GM21723 (cell line): ENCODE data around the gene GLI1.
A peak's percentile ranks its signal among the peaks of the same experiment; 100 is the strongest.
"Not testable (repeated sequence)": the region's sequence is repeated elsewhere in the genome, so short reads cannot be mapped to it uniquely, and the experiment has no call there.

Experiments used
- ATAC-seq: cut with Tn5 transposase; IDR thresholded peaks from one replicate; pipeline ENCODE4 v1.9.1; 2021; ENCODE audit warnings: mild to moderate bottlenecking, moderate library complexity; ENCODE audit not compliant: unreplicated experiment

The GLI1 gene

DNA sequence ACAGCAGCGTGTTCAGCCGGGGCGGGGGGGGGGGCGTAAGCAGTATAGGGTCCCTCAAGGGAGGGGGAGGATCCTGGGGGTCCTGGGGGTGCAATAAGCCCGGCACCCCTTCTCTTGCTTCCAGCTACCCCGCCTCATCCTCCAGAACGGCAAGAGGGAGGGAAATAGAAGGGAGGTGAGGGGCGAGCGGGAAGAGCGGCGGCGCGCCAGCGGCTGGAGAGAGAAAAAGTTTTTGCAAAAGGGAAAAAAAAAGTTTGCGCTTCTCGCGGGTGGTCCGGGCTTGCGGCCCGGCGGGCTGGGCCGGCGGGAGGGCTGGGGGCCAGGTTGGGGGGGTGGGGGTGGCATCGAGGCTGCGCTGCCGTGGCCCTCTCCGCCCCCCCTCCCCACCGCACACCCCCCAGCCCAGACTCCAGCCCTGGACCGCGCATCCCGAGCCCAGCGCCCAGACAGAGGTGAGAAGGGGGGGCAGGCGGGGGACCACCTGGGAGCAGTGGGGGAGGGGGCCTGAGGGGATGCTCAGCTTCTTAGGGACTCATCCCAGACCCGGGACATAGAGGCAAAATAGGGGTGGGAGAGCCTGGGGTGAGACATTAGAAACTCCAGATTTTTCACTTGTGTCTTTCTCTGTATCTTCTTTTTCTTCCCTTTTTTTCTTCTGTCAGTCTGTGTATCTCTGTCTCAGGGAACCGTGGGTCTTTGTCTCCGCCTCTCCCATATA, at the start of gene GLI1:
TSS of gene GLI1 (plus strand) at position 36 of the 718 bp plus-strand sequence. CDS start 3,907 bp downstream, outside the sequence.
- ATAC-seq: no peak

DNA sequence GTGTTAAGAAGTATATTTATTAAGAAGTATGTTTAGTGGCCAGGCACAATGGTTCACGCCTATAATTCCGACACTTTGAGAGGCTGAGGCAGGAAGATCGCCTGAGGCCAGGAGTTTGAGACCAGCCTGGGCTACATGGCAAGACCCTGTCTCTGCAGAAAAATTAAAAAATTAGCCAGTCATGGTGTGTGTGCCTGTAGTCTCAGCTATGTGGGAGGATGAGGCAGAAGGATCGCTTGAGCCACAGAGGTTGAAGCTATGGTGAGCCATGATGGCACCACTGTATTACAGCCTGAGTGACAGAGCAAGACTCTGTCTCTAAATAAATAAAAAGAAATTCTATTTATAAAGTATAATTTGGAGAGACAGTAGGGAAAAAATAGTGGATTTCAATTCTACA, 49.1 kb upstream of the GLI1 start:
- ATAC-seq: no peak

DNA sequence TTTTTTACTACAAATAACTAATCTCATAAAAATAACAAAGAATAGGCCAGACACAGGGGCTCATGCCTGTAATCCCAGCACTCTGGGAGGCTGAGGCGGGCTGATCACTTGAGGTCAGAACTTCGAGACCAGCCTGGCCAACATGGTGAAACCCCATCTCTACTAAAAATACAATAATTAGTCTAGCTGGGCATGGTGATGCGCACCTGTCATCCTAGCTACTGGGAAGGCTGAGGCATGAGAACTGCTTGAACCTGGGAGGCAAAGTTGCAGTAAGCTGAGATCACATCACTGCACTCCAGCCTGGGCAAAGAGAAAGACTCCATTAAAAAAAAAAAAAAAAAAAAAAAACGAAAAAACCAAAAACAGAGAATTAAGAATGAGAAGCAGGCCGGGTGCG, 45.4 kb upstream of the GLI1 start:
- not testable (repeated sequence) for ATAC-seq

DNA sequence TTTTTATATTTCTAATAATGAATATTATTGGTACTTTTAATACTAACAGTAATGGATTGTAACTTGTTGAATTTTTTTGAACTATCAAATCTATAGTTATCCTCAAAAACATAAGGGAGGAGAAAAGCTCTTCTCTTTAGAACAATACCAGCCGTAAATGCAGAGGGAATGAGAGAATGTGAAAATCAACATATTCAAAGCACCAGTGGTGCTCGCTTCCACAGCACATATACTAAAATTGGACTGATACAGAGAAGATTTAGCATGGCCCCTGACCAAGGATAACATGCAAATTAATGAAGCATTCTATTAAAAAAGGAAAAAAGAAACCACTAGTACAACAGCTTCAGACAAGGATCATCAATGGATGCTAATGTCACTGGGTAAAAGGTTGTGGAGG, 44.5 kb upstream of the GLI1 start:
- ATAC-seq: no peak

DNA sequence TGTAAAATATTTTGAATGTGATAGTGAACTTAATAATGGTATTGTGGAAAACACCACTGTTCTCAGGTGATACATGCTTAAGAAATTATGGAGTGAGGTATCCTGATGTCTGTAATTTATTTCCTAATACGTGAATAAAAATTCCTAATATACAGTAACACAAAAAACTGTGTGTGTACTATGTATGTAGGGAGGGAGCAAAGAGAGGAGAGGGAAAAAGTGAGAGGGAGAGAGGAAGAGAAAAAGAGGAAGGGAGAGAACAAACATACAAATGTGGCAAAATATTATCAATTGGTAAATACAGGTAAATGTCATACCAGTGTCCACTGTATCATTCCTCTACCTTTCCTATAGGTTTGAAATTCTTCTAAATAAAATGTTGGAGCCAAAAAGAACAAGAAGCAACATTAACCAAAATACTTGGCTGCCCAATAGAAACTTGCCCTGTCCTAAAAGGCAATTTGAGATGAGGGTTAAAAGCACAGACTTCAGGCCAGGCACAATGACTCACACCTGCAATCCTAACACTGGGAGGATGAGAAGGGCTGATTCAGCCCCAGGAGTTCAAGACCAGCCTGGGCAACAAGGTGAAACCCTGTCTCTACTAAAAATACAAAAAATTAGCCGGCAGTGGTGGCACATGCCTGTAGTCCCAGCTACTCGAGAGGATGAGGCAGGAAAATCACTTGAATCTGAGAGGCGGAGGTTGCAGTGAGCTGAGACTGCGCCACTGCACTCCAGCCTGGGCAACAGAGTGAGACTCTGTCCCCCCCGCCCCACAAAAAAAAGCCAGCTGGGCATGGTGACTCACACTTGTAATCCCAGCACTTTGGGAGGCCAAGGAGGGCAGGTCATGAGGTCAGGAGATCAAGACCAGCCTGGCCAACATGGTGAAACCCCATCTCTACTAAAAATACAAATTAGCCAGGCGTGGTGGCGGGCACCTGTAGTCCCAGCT, 43.3 kb upstream of the GLI1 start:
- no peak for ATAC-seq

DNA sequence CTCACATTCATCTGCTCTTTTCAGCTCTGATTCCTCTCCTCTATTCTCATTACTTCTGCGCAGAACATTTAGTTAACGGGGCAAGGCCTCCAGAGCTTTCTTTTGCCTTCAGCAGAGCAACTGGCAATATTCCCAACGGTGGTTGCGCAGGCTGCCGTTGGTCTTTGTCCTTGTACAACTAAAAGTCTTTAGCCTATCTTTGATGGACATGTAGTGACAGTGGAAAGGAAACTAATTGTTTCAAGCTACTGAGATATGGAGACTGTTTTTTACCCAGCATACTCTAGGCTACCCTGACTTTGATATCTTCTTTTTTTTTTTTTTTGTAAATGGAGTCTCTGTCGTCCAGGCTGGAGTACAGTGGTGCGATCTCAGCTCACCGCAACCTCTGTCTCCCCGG, 41.3 kb upstream of the GLI1 start:
- ATAC-seq: no peak

DNA sequence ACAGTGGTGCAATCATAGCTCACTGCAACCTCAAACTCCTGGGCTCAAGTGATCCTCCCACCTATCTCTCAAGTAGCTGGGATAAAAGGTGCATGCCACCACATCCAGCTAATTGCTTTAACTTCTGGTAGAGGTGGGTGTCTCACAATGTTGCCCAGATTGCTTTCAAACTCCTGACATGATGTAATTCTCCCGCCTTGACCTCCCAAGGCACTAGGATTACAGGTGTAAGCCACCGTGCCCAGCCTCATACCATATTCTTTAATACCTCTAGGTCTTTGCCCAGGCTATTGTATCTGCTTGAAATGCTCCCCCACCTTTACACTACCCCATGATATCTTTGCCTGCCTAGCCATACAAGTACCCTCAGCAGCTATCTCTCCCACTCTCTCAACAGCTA, 40.1 kb upstream of the GLI1 start:
- no peak for ATAC-seq

DNA sequence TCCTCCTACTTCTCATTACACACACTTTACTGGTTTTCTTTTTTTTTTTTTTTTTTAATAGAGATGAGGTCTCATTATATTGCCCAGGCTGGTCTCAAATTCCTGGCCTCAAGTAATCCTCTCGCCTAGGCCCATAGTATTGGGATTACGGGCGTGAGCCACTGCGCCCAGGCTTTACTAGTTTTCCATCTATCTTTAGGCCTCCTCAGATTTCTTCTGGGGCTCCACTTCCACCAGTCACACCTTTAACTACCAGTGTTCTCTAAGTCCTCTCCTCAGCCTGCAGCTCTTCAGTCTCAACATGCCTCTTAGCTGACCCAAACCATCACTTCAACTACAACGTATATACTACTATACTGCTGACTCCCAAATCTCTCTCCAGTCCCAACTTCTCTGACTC, 39.1 kb upstream of the GLI1 start:
- ATAC-seq: no peak

DNA sequence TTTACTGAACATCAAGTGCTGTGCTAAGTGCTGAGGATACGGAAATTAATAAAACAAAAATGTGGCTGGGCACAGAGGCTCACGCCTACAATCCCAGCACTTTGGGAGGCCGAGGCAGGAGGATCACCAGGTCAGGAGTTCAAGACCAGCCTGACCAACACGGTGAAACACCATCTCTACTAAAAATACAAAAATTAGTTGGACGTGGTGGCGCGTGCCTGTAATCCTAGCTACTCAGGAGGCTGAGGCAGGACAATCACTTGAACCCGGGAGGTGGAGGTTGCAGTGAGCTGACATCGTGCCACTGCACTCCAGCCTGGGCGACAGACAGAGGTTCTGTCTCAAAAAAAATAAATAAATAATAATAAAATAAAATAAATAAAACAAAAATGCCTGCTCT, 32.6 kb upstream of the GLI1 start:
- ATAC-seq: not testable (repeated sequence)

DNA sequence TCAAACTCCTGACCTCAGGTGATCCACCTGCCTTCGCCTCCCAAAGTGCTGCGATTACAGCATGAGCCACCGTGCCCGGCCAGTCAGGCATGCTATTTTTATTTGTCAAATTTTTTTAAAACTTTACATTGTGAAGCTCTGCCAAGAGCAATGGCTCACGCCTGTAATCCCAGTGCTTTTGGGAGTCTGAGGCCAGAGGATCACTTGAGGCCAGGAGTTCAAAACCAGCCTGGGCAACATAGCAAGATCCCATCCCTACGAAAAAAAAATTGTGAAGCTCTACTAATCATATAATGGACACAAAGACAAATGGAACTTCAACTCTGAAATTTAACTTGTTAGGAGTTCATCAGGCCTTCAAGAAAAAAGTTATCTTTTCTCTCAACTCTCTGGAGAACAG, 30.6 kb upstream of the GLI1 start:
- no peak for ATAC-seq

DNA sequence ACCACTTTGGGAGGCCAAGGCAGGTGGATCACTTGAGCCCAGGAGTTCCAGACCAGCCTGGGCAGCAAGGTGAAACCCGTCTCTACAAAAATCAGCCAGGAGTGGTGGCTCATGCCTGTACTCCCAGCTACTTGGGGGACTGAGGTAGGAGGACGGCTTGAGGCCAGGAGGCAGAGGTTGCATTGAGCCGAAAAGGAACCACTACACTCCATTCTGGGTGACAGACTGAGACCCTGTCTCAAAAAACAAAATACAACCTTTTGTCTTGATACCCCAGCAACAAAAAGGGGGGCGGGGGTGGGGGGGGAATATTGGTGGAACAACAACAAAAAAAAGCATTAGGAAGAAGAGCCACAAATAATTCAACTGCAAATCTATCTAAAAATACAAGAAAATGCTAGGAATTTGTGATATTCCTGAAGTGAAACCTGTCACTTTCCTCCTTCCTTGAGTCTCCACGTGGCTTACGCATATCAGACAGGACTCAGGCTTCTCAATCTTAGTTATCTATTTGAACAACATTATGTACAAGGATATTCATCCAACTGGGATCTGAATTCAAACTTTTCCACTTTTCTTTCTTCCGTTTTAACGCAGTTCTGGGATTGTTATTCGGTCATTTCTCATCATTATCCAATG, 30.0 kb upstream of the GLI1 start:
- no peak for ATAC-seq

DNA sequence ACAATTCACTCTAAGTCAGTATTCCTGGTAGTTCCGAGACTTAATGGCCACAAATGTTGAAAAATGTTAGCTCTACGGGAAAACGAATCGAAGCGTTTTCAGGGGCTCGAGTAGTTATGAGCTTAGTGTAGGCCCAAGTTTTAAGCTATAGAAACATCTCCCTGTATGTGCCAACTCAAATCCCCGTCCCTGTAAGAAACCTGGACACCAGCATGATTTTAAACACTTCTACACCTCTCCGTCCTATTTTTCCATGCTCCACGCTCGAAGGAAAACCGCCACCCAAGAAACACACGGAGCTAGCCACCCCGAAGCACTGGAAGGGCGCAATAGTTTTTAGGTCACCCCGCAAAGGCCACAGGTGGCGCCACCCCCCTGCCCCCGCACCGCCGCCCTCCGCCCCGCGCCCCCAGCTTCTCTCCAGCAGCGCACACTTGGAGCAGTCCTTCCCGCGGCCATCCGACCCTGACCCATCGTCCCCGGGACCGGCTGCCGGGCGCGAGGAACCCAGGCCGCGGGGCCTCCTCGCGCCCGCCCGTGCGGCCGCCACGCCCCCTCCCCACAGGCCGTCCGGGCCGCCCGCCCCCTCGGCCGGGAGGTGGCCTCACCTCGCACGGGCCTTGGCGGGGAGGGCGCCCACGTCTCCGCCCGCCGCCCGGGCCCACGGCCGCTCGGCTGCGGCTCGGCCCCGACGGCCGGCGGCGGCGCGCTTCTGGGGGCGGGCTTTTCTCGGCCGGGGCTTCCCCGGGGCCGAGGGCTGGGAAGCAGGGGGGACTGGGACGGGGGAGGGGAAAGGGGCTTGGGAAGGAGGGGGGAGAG, 29.3 kb upstream of the GLI1 start:
- ATAC-seq: peak; percentile 57

DNA sequence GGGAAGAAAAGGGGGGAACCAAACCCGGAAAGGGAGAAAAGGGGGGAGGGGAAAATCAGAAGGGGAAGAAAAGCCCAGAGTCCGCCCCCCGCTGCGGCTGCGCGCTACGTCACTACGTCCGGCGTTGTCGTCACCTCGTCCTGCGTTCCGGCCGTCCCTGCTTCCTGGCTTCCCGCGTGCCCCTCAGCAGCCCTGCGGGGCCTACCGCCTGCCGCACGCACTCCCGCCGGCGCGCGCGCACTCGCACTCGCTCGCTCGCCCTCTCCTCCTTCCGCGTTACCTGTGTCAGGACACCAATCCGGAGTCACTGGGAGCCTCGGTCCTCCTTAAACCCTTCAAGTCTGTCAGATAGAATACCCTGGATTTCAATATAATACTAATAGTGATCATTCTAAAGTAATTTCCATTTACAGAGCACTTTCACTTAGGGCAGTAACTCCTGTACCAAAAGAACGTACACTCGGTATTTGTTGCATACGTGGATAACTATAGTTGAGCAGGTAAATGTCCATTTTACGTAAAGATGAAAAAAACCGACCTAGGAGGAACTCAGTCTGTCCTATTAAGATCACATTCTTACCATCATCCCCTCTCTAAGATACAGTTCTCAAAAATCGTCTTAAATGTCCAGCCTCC, 28.5 kb upstream of the GLI1 start, which contains the start of gene R3HDM2:
TSS of gene R3HDM2 (minus strand) at position 113 of the 636 bp plus-strand sequence. CDS start 120,615 bp downstream, outside the sequence.
- ATAC-seq: peak; percentile 92

DNA sequence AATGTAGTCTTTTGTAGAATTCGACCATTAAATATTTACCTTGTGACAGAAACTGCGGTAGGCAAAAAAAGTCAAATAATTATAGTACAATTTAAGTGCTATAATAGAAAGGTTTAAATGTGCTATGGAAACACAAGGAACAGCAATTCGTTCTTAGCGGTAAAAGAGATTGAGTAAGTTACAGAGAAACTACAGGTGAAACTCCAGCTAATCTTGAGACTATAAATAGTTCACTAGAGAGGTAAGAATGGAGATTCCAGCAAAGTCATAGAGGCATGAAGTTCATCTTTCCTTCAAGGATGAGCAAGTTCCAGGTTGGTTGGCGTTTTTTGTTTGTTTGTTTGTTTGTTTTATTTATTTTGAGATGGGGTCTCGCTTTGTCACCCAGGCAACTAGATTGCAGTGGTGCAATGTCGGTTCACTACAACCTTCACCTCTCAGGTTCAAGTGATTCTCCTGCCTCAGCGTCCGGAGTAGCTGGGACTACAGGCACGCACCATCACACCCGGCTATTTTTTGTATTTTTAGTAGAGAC, 27.9 kb upstream of the GLI1 start:
- no peak for ATAC-seq

DNA sequence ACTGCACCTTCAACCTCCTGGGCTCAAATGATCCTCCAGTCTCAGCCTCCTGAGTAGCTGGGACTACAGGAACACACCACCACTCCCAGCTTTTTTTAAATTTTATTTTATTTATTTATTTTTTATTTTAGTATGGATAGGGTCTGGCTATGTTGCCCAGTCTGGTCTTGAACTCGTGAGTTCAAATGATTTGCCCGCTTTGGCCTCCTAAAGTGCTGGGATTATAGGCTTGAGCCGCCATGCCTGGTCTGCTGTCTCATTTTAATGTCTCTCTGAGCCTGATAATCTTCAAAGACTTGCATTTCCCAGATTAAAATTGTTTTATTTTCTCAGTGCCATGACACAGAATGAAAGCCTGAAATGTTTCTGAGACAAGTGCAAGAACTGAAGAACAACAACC, 26.2 kb upstream of the GLI1 start:
- no peak for ATAC-seq

DNA sequence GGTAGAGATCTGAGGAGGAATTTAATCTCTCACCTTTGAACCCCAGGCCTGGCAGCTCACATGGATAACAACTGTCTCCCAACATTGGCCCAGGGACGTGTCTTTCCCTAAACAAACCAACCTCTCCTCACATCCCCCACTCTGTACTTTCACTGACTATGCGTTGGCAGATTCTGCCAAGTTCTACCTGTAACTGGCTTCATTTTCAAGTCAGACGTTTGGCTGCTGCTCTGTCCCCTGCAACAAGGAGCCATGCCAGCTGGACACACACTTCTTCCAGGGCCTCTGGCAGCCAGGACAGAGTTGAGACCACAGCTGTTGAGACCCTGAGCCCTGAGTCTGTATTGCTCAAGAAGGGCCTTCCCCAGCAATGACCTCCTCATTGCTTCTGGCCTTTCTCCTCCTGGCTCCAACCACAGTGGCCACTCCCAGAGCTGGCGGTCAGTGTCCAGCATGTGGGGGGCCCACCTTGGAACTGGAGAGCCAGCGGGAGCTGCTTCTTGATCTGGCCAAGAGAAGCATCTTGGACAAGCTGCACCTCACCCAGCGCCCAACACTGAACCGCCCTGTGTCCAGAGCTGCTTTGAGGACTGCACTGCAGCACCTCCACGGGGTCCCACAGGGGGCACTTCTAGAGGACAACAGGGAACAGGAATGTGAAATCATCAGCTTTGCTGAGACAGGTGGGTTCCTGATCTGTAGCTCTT, 24.9 kb upstream of the GLI1 start, which contains the start of gene INHBC:
TSS of gene INHBC (plus strand) at position 268 of the 707 bp plus-strand sequence. CDS start at position 371, 103 bp downstream.
- no peak for ATAC-seq

DNA sequence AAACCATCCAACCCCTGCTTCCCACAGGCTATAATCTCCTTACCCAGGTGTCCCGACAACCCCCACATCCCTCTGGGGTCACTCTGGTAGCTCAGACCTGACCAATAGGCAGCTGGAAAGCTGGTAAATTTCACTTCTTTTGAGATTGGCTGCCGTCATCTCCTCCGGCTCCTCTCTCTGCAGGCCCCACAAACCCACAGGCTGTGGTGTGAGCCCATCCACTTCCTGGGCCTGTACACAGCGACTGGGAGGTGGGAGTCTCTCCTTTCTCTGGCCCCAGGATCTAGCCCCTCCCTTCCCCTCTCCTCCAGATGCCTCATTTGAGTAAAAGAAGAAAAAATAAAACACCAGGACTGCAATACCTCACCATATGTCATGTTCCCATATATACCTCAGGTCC, 24.3 kb upstream of the GLI1 start:
- no peak for ATAC-seq

DNA sequence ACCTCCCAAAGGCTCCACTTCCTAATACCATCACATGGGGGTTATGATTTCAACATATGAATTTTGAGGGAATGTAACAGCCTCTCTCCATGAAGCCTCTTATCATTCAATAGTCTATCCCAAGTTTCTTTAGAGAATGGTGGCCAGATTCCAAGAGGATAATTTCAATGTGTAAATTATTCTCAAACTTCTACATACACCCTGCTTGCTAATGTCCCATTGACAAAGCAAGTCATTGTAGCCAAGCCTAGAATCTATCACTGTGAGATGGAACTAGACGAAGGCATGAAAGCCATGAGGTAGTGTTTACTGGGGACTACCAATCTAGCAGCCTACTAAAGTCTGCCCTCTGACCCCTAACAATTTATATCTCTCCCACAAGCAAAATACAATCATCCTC, 21.2 kb upstream of the GLI1 start:
- ATAC-seq: no peak

DNA sequence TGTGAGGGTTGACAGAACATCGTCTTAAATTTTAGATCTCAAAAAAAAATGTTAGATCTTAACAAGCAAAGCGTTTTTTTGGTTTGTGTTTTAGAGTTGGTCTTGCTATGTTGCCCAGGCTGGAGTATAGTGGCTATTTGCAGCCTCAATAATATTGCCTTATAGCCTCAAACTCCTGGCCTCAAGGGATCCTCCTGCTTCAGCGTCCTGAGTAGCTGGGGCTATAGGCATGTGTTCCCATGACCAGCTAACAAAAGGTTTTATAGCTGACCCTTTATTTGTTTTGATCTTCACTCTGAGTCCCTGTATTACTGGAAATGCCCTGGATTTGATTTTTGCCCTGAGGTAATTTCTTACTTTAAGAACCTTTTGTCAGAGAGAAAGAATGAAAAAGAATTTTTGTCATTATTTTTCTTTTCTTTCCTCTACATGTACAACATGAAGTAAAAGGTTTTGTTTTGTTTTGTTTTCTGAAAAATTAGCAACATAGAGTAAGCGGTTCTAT, 19.8 kb upstream of the GLI1 start:
- no peak for ATAC-seq
